ENCODE data around the gene IGSF5.

The IGSF5 gene

GRCh38 chr21:39754811-39755210 is 9.8 kb downstream of the IGSF5 start:
- no peak overlapping the region for H3K4me3 ChIP-seq (replicated peaks in 1 of 2; ENCODE audit: low read depth in 2 of 2, low read length in 2 of 2)
- no peak for DNase-seq (ENCODE audit: low read depth in 2 of 2)
- TF ChIP-seq, protein P1, sequence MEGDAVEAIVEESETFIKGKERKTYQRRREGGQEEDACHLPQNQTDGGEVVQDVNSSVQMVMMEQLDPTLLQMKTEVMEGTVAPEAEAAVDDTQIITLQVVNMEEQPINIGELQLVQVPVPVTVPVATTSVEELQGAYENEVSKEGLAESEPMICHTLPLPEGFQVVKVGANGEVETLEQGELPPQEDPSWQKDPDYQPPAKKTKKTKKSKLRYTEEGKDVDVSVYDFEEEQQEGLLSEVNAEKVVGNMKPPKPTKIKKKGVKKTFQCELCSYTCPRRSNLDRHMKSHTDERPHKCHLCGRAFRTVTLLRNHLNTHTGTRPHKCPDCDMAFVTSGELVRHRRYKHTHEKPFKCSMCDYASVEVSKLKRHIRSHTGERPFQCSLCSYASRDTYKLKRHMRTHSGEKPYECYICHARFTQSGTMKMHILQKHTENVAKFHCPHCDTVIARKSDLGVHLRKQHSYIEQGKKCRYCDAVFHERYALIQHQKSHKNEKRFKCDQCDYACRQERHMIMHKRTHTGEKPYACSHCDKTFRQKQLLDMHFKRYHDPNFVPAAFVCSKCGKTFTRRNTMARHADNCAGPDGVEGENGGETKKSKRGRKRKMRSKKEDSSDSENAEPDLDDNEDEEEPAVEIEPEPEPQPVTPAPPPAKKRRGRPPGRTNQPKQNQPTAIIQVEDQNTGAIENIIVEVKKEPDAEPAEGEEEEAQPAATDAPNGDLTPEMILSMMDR (IDR thresholded peaks at IDR 0.05; ENCODE audit: low read depth, low read length): no peak

- TF ChIP-seq, protein P1 (IDR thresholded peaks at IDR 0.05; ENCODE audit: low read depth, low read length): no peak
- no peak overlapping the region for H3K4me3 ChIP-seq (replicated peaks in 1 of 2; ENCODE audit: low read depth in 2 of 2, low read length in 2 of 2)
- no peak for DNase-seq (ENCODE audit: low read depth in 2 of 2)
Observed at GRCh38 chr21:39756285-39756684, 11.3 kb downstream of the IGSF5 start.

- TF ChIP-seq, protein P1 (IDR thresholded peaks at IDR 0.05; ENCODE audit: low read depth, low read length): no peak
- DNase-seq (ENCODE audit: low read depth in 2 of 2): no peak
- H3K4me3 ChIP-seq (replicated peaks in 1 of 2; ENCODE audit: low read depth in 2 of 2, low read length in 2 of 2): no peak overlapping the region
Observed at GRCh38 chr21:39763272-39763970, 18.4 kb downstream of the IGSF5 start.

- H3K4me3 ChIP-seq (replicated peaks in 1 of 2; ENCODE audit: low read depth in 2 of 2, low read length in 2 of 2): no peak overlapping the region
- DNase-seq (ENCODE audit: low read depth in 2 of 2): no peak
- TF ChIP-seq, protein P1 (IDR thresholded peaks at IDR 0.05; ENCODE audit: low read depth, low read length): no peak
Observed at GRCh38 chr21:39774227-39774626, 29.2 kb downstream of the IGSF5 start.

- TF ChIP-seq, protein P1 (IDR thresholded peaks at IDR 0.05; ENCODE audit: low read depth, low read length): no peak
- no peak for DNase-seq (ENCODE audit: low read depth in 2 of 2)
- no peak overlapping the region for H3K4me3 ChIP-seq (replicated peaks in 1 of 2; ENCODE audit: low read depth in 2 of 2, low read length in 2 of 2)
Observed at GRCh38 chr21:39775816-39776215, 30.8 kb downstream of the IGSF5 start.

DNA sequence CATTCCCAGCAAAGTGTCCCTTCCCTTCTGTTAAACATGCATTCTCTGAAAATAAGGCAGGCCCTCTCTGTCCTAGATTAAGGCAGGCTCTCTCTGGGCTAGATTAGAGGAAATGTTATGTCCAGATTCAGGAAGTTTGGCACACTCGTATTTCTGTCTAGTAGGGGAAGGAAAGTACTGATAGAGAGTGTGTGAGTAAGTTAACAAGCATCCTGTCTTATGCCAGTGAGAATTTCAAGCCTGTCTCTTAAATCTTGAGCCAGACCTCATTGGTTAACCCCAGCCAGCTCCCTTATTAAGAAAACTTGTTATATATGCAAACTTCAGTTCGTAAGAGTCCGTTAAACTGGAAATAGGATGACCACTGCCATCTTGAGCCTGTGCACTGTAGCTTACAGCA is 31.6 kb downstream of the IGSF5 start:
- TF ChIP-seq, protein P1 (IDR thresholded peaks at IDR 0.05; ENCODE audit: low read depth, low read length): no peak
- DNase-seq (ENCODE audit: low read depth in 2 of 2): peak in 1 of 2 donors; percentile 17
- no peak overlapping the region for H3K4me3 ChIP-seq (replicated peaks in 1 of 2; ENCODE audit: low read depth in 2 of 2, low read length in 2 of 2)

DNA sequence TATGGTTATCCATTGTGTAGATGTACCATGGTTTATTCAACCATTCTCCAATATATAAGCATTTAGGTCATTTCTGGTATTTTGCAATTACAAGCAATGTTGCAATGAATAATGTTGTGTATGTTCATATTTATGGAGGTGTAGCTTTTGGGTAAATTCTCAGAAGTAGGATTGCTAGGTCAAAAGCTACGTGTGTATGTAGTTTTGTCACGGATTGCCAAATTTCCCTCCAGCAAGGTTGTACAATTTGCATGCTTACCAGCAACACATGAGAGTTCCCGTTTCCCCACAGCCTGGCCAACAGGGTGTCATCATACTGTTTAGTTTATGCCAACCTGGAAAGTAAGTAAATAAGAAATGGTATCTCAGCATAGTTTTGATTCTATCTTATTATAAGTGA is 36.3 kb downstream of the IGSF5 start:
- H3K4me3 ChIP-seq (replicated peaks in 1 of 2; ENCODE audit: low read depth in 2 of 2, low read length in 2 of 2): no peak overlapping the region
- TF ChIP-seq, protein P1 (IDR thresholded peaks at IDR 0.05; ENCODE audit: low read depth, low read length): no peak
- no peak for DNase-seq (ENCODE audit: low read depth in 2 of 2)

All from cardiac fibroblast (primary cell).